BE2C (cell line): ENCODE data around the gene ZGPAT.

Experiments used
- DNase-seq: peaks from one replicate; pipeline ENCODE4 v3.0.0-alpha.2; 2020
- H3K27me3 ChIP-seq: fragments of 250-450 bp; sonication (Bioruptor Pico); 2 replicates; pipeline ENCODE4 v1.5.1; 2020; ENCODE audit warnings: mild to moderate bottlenecking
- H3K36me3 ChIP-seq: fragments of 250-450 bp; sonication (Bioruptor Pico); 2 replicates; pipeline ENCODE4 v1.5.1; 2020; ENCODE audit warnings: mild to moderate bottlenecking
- H3K4me1 ChIP-seq: fragments of 250-450 bp; sonication (Bioruptor Pico); 2 replicates; pipeline ENCODE4 v1.5.1; 2020
- H3K4me3 ChIP-seq: 2 replicates; pipeline ENCODE4 v1.5.1; 2011; ENCODE audit warnings: low read depth, low read length
- H3K9me3 ChIP-seq: fragments of 250-450 bp; sonication (Bioruptor Pico); 2 replicates; pipeline ENCODE4 v1.5.1; 2020
- CTCF ChIP-seq: IDR thresholded peaks from 2 replicates; pipeline ENCODE4 v1.5.1; 2012; ENCODE audit warnings: mild to moderate bottlenecking, low read depth, low read length

ZGPAT gene

GRCh38 chr20:63696306-63696627 is 11.6 kb upstream of the ZGPAT start:
- no peak for TF ChIP-seq CTCF
- peak; percentile 51 for DNase-seq
- H3K27me3 ChIP-seq, result no peaks in the 10 kb centered on the region
- no peak overlapping the region for H3K4me3 ChIP-seq
- no peaks in the 10 kb centered on the region for H3K36me3 ChIP-seq
- H3K4me1 ChIP-seq, result peaks cover 44% of the 10 kb centered on the region
- no peaks in the 10 kb centered on the region for H3K9me3 ChIP-seq

- H3K4me3 ChIP-seq, result peak within 1 kb of the TSS; percentile 32
- TF ChIP-seq CTCF, result no peak
- H3K9me3 ChIP-seq, result no peaks in the 10 kb centered on the region
- H3K36me3 ChIP-seq, result no peaks in the 10 kb centered on the region
- H3K4me1 ChIP-seq, result peaks cover 44% of the 10 kb centered on the region
- no peaks in the 10 kb centered on the region for H3K27me3 ChIP-seq
- peak; percentile 55 for DNase-seq
Measured at GRCh38 chr20:63696628-63697356, 11.0 kb upstream of the ZGPAT start, which contains the start of gene TNFRSF6B. Gene TNFRSF6B, plus strand, starts transcription at chr20:63696652. Its CDS starts 116 bp downstream, at chr20:63696768.

- H3K4me3 ChIP-seq, result no peak overlapping the region
- no peaks in the 10 kb centered on the region for H3K9me3 ChIP-seq
- no peaks in the 10 kb centered on the region for H3K27me3 ChIP-seq
- H3K4me1 ChIP-seq, result peaks cover 44% of the 10 kb centered on the region
- no peak for TF ChIP-seq CTCF
- DNase-seq, result peak; percentile 40
- H3K36me3 ChIP-seq, result no peaks in the 10 kb centered on the region
Measured at GRCh38 chr20:63697357-63697867, 10.4 kb upstream of the ZGPAT start.

GRCh38 chr20:63697868-63698545 is 9.8 kb upstream of the ZGPAT start:
- H3K4me1 ChIP-seq, result peaks cover 44% of the 10 kb centered on the region
- DNase-seq, result peak; percentile 61
- H3K36me3 ChIP-seq, result no peaks in the 10 kb centered on the region
- H3K4me3 ChIP-seq, result no peak overlapping the region
- no peak for TF ChIP-seq CTCF
- H3K27me3 ChIP-seq, result no peaks in the 10 kb centered on the region
- H3K9me3 ChIP-seq, result no peaks in the 10 kb centered on the region

- no peak overlapping the region for H3K4me3 ChIP-seq
- no peaks in the 10 kb centered on the region for H3K27me3 ChIP-seq
- DNase-seq, result peak; percentile 78
- H3K4me1 ChIP-seq, result peaks cover 44% of the 10 kb centered on the region
- no peaks in the 10 kb centered on the region for H3K36me3 ChIP-seq
- TF ChIP-seq CTCF, result no peak
- no peaks in the 10 kb centered on the region for H3K9me3 ChIP-seq
Measured at GRCh38 chr20:63698739-63699465, 8.9 kb upstream of the ZGPAT start.
